Measurements from ENCODE around the gene MYD88.
A peak's percentile ranks its signal among the peaks of the same experiment; 100 is the strongest.

The MYD88 gene

GRCh38 chr3:38149708-38150107, 11.2 kb downstream of the MYD88 start:
- H3K4me3 ChIP-seq (ENCODE audit: low read length): no peak overlapping the region
- no peak for TF ChIP-seq CTCF (conservative IDR thresholded peaks at IDR 0.05; ENCODE audit: low read length)
- DNase-seq (ENCODE audit: low read depth): no peak

GRCh38 chr3:38150780-38151528, 12.5 kb downstream of the MYD88 start:
- TF ChIP-seq CTCF (conservative IDR thresholded peaks at IDR 0.05; ENCODE audit: low read length): no peak
- DNase-seq (ENCODE audit: low read depth): no peak
- H3K4me3 ChIP-seq (ENCODE audit: low read length): no peak overlapping the region

- no peak for TF ChIP-seq CTCF (conservative IDR thresholded peaks at IDR 0.05; ENCODE audit: low read length)
These were observed 13.3 kb downstream of the MYD88 start for GRCh38 chr3:38151667-38152265.

GRCh38 chr3:38152609-38153008, 14.1 kb downstream of the MYD88 start:
- H3K4me3 ChIP-seq (ENCODE audit: low read length): no peak overlapping the region
- no peak for TF ChIP-seq CTCF (conservative IDR thresholded peaks at IDR 0.05; ENCODE audit: low read length)
- no peak for DNase-seq (ENCODE audit: low read depth)

More at GRCh38 chr3:38151667-38152265, 13.3 kb downstream of the MYD88 start:
- H3K4me3 ChIP-seq (ENCODE audit: low read length): no peak overlapping the region
- DNase-seq (ENCODE audit: low read depth): no peak

GRCh38 chr3:38153221-38153620, 14.8 kb downstream of the MYD88 start:
- DNase-seq (ENCODE audit: low read depth): no peak
- no peak overlapping the region for H3K4me3 ChIP-seq (ENCODE audit: low read length)
- no peak for TF ChIP-seq CTCF (conservative IDR thresholded peaks at IDR 0.05; ENCODE audit: low read length)

- H3K4me3 ChIP-seq (ENCODE audit: low read length): no peak overlapping the region
- no peak for TF ChIP-seq CTCF (conservative IDR thresholded peaks at IDR 0.05; ENCODE audit: low read length)
- DNase-seq (ENCODE audit: low read depth): peak; percentile 85
These were observed 15.6 kb downstream of the MYD88 start for GRCh38 chr3:38154033-38154494.
